ENCODE data around the gene RIMS1. TPM values are rescaled to one million over a fixed set of nuclear protein-coding genes. Genes with fewer than 3 reads are reported as not detected.

RIMS1 gene
- total RNA-seq, 1 experiment from 2014 or later, result 1.1 TPM

DNA sequence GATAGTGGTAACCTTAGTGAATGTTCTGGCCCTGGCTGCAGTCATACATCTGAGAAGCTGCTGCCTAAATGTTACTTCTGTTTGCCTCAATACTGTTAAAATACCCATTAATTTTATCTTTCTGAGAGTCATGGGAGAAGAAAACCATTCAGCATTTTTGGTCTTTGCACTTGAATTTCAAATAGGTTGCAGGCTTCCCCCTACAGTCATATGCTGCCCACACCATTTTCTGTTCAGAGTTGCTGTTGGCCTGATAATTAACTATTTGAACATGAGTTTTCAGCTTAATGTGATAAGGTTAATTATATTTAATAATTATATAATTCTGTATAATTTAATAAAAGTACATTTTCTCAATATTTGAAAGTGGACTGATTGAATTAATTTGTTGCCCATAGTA, 410.0 kb downstream of the RIMS1 start:
- Mint-ChIP-seq H3K4me3 (no peak overlapping the region), H3K36me3 (no peaks in the 10 kb centered on the region), H3K27ac (no peak overlapping the region), H3K4me1 (peaks cover 9% of the 10 kb centered on the region), H3K9me3 (no peaks in the 10 kb centered on the region), H3K27me3 (ENCODE audit: low read depth) (no peaks in the 10 kb centered on the region)
- TF ChIP-seq, protein P1, sequence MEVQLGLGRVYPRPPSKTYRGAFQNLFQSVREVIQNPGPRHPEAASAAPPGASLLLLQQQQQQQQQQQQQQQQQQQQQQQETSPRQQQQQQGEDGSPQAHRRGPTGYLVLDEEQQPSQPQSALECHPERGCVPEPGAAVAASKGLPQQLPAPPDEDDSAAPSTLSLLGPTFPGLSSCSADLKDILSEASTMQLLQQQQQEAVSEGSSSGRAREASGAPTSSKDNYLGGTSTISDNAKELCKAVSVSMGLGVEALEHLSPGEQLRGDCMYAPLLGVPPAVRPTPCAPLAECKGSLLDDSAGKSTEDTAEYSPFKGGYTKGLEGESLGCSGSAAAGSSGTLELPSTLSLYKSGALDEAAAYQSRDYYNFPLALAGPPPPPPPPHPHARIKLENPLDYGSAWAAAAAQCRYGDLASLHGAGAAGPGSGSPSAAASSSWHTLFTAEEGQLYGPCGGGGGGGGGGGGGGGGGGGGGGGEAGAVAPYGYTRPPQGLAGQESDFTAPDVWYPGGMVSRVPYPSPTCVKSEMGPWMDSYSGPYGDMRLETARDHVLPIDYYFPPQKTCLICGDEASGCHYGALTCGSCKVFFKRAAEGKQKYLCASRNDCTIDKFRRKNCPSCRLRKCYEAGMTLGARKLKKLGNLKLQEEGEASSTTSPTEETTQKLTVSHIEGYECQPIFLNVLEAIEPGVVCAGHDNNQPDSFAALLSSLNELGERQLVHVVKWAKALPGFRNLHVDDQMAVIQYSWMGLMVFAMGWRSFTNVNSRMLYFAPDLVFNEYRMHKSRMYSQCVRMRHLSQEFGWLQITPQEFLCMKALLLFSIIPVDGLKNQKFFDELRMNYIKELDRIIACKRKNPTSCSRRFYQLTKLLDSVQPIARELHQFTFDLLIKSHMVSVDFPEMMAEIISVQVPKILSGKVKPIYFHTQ (CRISPR knock-in tag; IDR thresholded peaks at IDR 0.05), result no peak
- TF ChIP-seq, protein P2, sequence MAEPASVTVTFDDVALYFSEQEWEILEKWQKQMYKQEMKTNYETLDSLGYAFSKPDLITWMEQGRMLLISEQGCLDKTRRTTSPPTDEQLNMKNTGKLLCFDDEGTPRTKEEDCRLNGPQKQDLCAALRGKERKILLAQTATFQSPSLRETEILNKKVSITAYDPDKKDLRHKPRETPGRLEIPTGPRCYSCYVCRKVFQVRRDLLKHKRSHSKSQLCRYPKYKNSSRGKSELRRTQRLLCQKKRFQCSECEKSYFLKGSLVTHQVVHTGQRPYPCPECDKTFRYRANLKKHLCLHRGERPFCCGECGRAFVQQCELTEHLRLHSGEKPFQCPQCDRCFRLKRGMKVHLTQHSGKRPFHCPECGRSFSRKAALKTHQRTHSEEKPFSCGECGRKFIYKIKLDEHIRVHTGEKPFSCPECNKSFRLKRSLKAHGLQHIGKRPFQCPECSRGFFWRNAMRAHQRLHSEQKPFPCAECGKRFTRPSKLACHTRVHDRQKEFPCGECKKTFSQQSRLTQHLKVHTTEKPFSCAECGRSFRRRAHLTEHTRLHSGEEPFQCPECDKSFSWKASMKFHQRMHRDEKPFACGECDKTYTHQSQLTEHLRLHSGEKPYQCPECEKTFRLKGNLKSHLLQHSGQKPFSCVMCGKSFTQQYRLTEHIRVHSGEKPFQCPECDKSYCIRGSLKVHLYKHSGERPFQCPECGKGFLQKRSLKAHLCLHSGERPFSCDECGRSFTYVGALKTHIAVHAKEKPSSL (CRISPR knock-in tag; conservative IDR thresholded peaks at IDR 0.05), result no peak
- TF ChIP-seq, protein P3, sequence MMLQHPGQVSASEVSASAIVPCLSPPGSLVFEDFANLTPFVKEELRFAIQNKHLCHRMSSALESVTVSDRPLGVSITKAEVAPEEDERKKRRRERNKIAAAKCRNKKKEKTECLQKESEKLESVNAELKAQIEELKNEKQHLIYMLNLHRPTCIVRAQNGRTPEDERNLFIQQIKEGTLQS (CRISPR knock-in tag; conservative IDR thresholded peaks at IDR 0.05), result no peak
- TF ChIP-seq, protein P4, sequence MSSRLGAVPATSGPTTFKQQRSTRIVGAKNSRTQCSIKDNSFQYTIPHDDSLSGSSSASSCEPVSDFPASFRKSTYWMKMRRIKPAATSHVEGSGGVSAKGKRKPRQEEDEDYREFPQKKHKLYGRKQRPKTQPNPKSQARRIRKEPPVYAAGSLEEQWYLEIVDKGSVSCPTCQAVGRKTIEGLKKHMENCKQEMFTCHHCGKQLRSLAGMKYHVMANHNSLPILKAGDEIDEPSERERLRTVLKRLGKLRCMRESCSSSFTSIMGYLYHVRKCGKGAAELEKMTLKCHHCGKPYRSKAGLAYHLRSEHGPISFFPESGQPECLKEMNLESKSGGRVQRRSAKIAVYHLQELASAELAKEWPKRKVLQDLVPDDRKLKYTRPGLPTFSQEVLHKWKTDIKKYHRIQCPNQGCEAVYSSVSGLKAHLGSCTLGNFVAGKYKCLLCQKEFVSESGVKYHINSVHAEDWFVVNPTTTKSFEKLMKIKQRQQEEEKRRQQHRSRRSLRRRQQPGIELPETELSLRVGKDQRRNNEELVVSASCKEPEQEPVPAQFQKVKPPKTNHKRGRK (CRISPR knock-in tag; IDR thresholded peaks at IDR 0.05; ENCODE audit: borderline replicate concordance), result no peak
- TF ChIP-seq, protein P5, sequence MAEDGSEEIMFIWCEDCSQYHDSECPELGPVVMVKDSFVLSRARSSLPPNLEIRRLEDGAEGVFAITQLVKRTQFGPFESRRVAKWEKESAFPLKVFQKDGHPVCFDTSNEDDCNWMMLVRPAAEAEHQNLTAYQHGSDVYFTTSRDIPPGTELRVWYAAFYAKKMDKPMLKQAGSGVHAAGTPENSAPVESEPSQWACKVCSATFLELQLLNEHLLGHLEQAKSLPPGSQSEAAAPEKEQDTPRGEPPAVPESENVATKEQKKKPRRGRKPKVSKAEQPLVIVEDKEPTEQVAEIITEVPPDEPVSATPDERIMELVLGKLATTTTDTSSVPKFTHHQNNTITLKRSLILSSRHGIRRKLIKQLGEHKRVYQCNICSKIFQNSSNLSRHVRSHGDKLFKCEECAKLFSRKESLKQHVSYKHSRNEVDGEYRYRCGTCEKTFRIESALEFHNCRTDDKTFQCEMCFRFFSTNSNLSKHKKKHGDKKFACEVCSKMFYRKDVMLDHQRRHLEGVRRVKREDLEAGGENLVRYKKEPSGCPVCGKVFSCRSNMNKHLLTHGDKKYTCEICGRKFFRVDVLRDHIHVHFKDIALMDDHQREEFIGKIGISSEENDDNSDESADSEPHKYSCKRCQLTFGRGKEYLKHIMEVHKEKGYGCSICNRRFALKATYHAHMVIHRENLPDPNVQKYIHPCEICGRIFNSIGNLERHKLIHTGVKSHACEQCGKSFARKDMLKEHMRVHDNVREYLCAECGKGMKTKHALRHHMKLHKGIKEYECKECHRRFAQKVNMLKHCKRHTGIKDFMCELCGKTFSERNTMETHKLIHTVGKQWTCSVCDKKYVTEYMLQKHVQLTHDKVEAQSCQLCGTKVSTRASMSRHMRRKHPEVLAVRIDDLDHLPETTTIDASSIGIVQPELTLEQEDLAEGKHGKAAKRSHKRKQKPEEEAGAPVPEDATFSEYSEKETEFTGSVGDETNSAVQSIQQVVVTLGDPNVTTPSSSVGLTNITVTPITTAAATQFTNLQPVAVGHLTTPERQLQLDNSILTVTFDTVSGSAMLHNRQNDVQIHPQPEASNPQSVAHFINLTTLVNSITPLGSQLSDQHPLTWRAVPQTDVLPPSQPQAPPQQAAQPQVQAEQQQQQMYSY (CRISPR knock-in tag; IDR thresholded peaks at IDR 0.05), result no peak
- no peak for TF ChIP-seq GABPB1 (CRISPR knock-in tag; IDR thresholded peaks at IDR 0.05)
- TF ChIP-seq ELF4 (CRISPR knock-in tag; IDR thresholded peaks at IDR 0.05; ENCODE audit: low read depth), result no peak
- no peak for TF ChIP-seq ZNF416 (CRISPR knock-in tag; IDR thresholded peaks at IDR 0.05)
- no peak for TF ChIP-seq JAZF1 (CRISPR knock-in tag; IDR thresholded peaks at IDR 0.05)
- TF ChIP-seq, protein P6, sequence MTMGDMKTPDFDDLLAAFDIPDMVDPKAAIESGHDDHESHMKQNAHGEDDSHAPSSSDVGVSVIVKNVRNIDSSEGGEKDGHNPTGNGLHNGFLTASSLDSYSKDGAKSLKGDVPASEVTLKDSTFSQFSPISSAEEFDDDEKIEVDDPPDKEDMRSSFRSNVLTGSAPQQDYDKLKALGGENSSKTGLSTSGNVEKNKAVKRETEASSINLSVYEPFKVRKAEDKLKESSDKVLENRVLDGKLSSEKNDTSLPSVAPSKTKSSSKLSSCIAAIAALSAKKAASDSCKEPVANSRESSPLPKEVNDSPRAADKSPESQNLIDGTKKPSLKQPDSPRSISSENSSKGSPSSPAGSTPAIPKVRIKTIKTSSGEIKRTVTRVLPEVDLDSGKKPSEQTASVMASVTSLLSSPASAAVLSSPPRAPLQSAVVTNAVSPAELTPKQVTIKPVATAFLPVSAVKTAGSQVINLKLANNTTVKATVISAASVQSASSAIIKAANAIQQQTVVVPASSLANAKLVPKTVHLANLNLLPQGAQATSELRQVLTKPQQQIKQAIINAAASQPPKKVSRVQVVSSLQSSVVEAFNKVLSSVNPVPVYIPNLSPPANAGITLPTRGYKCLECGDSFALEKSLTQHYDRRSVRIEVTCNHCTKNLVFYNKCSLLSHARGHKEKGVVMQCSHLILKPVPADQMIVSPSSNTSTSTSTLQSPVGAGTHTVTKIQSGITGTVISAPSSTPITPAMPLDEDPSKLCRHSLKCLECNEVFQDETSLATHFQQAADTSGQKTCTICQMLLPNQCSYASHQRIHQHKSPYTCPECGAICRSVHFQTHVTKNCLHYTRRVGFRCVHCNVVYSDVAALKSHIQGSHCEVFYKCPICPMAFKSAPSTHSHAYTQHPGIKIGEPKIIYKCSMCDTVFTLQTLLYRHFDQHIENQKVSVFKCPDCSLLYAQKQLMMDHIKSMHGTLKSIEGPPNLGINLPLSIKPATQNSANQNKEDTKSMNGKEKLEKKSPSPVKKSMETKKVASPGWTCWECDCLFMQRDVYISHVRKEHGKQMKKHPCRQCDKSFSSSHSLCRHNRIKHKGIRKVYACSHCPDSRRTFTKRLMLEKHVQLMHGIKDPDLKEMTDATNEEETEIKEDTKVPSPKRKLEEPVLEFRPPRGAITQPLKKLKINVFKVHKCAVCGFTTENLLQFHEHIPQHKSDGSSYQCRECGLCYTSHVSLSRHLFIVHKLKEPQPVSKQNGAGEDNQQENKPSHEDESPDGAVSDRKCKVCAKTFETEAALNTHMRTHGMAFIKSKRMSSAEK (CRISPR knock-in tag; IDR thresholded peaks at IDR 0.05; ENCODE audit: borderline replicate concordance), result no peak
- TF ChIP-seq EMX1 (CRISPR knock-in tag; IDR thresholded peaks at IDR 0.05), result no peak
- TF ChIP-seq FOXK1 (CRISPR knock-in tag; IDR thresholded peaks at IDR 0.05), result no peak
- TF ChIP-seq, protein P7, sequence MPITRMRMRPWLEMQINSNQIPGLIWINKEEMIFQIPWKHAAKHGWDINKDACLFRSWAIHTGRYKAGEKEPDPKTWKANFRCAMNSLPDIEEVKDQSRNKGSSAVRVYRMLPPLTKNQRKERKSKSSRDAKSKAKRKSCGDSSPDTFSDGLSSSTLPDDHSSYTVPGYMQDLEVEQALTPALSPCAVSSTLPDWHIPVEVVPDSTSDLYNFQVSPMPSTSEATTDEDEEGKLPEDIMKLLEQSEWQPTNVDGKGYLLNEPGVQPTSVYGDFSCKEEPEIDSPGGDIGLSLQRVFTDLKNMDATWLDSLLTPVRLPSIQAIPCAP (CRISPR knock-in tag; IDR thresholded peaks at IDR 0.05), result no peak
- ATAC-seq (no peak), DNase-seq (ENCODE audit: low spot score) (no peak)
- ChIA-PET CTCF (interaction anchor here (0.6 kb wide), 1 partner anchor 67 kb away, joined by 4 read pairs; no protein-coding TSS in a partner anchor), POLR2A (no interaction called here)

Measured in WTC11 (cell line).